ENCODE data around the gene HSP90AB1.

DNA sequence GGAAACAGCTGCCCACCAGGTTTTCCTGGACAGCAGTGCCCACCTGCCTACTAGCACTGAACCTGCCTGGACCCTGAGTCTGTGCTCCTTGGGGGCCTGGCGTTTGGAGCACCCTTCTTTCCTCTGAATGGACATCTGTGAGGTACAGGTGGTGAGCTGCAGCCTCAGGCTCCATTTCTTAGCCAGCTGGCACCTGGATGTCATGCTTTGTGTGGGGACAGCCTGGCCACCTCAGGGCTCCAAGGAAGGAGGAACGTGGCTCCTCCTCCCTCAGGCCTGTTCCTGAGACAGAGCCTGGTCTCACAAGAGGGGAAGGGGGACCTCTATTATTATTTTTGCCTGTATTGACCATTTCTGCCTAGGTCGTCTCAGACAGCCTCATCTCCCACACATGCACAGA, 31.4 kb downstream of the HSP90AB1 start:
- no peak for TF ChIP-seq POLR2A (IDR thresholded peaks at IDR 0.05)
- TF ChIP-seq, protein P1, sequence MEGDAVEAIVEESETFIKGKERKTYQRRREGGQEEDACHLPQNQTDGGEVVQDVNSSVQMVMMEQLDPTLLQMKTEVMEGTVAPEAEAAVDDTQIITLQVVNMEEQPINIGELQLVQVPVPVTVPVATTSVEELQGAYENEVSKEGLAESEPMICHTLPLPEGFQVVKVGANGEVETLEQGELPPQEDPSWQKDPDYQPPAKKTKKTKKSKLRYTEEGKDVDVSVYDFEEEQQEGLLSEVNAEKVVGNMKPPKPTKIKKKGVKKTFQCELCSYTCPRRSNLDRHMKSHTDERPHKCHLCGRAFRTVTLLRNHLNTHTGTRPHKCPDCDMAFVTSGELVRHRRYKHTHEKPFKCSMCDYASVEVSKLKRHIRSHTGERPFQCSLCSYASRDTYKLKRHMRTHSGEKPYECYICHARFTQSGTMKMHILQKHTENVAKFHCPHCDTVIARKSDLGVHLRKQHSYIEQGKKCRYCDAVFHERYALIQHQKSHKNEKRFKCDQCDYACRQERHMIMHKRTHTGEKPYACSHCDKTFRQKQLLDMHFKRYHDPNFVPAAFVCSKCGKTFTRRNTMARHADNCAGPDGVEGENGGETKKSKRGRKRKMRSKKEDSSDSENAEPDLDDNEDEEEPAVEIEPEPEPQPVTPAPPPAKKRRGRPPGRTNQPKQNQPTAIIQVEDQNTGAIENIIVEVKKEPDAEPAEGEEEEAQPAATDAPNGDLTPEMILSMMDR (IDR thresholded peaks at IDR 0.05): no peak
